IMR-90 (cell line): ENCODE results near the gene CEBPE. TPM values are rescaled to one million over a fixed set of nuclear protein-coding genes. Genes with fewer than 3 reads are reported as not detected.

Source experiments
- ATAC-seq: fragments of 200-7000 bp; cut with Tn5 transposase; 2 replicates; pipeline ENCODE4 v1.9.1; 2020; ENCODE audit warnings: low read depth, mild to moderate bottlenecking, moderate library complexity
- BruUV-seq: library from RNA; stranded (reverse); fragments of 400-500 nt; replicated peaks from 2 replicates; lab custom pipeline; 2021; lab: Mats Ljungman, UMichigan
- CTCF ChIA-PET: fragments of 300-600 bp; formaldehyde crosslinking; extraction: SDS; loops from one replicate; lab custom pipeline; 2021; ENCODE audit warnings: antibody characterized with exemption; lab: Yijun Ruan, JAX
- POLR2A ChIA-PET: fragments of 300-600 bp; sonication (Branson Sonifier 250); formaldehyde crosslinking; loops from one replicate; lab custom pipeline; 2022; ENCODE audit warnings: antibody characterized with exemption; ENCODE audit not compliant: unreplicated experiment; lab: Charles Lee
- DNase-seq: peaks from one replicate; pipeline ENCODE4 v3.0.0; 2013
- H2AFZ ChIP-seq: replicated peaks from 2 replicates; pipeline ENCODE3; 2013; ENCODE audit warnings: low read length, mild to moderate bottlenecking; ENCODE audit not compliant: poor library complexity
- H2AK5ac ChIP-seq: 2 replicates; pipeline ENCODE4 v1.6.1; 2013; ENCODE audit warnings: low read depth, low read length, inconsistent platforms
- H2AK9ac ChIP-seq: replicated peaks from 2 replicates; pipeline ENCODE3; 2013; ENCODE audit warnings: mild to moderate bottlenecking, low read depth, low read length, moderate library complexity; ENCODE audit not compliant: poor library complexity
- H2BK120ac ChIP-seq: 2 replicates; pipeline ENCODE4 v1.6.1; 2013; ENCODE audit warnings: low read depth, low read length, inconsistent platforms
- H2BK15ac ChIP-seq: 3 replicates; pipeline ENCODE4 v1.6.1; 2013; ENCODE audit warnings: low read depth, low read length, inconsistent platforms
- H2BK20ac ChIP-seq: 2 replicates; pipeline ENCODE4 v1.6.1; 2013; ENCODE audit warnings: low read depth, mild to moderate bottlenecking, inconsistent platforms, low read length, moderate library complexity
- H2BK5ac ChIP-seq: 2 replicates; pipeline ENCODE4 v1.6.1; 2013; ENCODE audit warnings: mild to moderate bottlenecking, low read depth, low read length, inconsistent platforms; ENCODE audit not compliant: poor library complexity, severe bottlenecking
- H3K14ac ChIP-seq: replicated peaks from 2 replicates; pipeline ENCODE4 v1.6.1; 2013; ENCODE audit warnings: low read depth, low read length, inconsistent platforms
- H3K18ac ChIP-seq: 2 replicates; pipeline ENCODE4 v1.6.1; 2013; ENCODE audit warnings: low read depth, low read length, control low read depth
- H3K23ac ChIP-seq: 2 replicates; pipeline ENCODE4 v1.6.1; 2013; ENCODE audit warnings: low read depth, low read length, inconsistent platforms
- H3K27ac ChIP-seq: 2 replicates; pipeline ENCODE4 v1.5.1; 2013; ENCODE audit warnings: mild to moderate bottlenecking, control low read depth, low read length; ENCODE audit not compliant: insufficient read depth
- H3K27me3 ChIP-seq: 2 replicates; pipeline ENCODE4 v1.6.1; 2013; ENCODE audit warnings: low read length; ENCODE audit not compliant: control insufficient read depth, insufficient read depth
- H3K36me3 ChIP-seq: 2 replicates; pipeline ENCODE4 v1.6.1; 2013; ENCODE audit warnings: low read length, mixed read lengths; ENCODE audit not compliant: control insufficient read depth, insufficient read depth
- H3K4ac ChIP-seq: 2 replicates; pipeline ENCODE4 v1.6.1; 2013; ENCODE audit warnings: low read depth, low read length, inconsistent platforms
- H3K4me1 ChIP-seq: 2 replicates; pipeline ENCODE4 v1.6.1; 2013; ENCODE audit warnings: low read length, mixed read lengths; ENCODE audit not compliant: control insufficient read depth, insufficient read depth
- H3K4me2 ChIP-seq: 2 replicates; pipeline ENCODE4 v1.6.1; 2013; ENCODE audit warnings: low read depth, mild to moderate bottlenecking, control low read depth, low read length, moderate library complexity
- H3K4me3 ChIP-seq: 2 replicates; pipeline ENCODE4 v1.5.1; 2013; ENCODE audit warnings: low read depth, mild to moderate bottlenecking, control low read depth, low read length, moderate library complexity; ENCODE audit not compliant: insufficient read depth
- H3K56ac ChIP-seq: 2 replicates; pipeline ENCODE4 v1.6.1; 2013; ENCODE audit warnings: low read length, inconsistent platforms; ENCODE audit not compliant: insufficient read depth; ENCODE audit errors: extremely low read depth
- H3K79me1 ChIP-seq, 2 experiments: 2 replicates each; pipeline ENCODE4 v1.6.1; 2013; ENCODE audit warnings: low read length in 2 of 2, inconsistent platforms in 1 of 2, low read depth in 1 of 2
- H3K9ac ChIP-seq: 2 replicates; pipeline ENCODE4 v1.6.1; 2013; ENCODE audit warnings: low read depth, low read length, control low read depth
- H3K9me1 ChIP-seq: 2 replicates; pipeline ENCODE4 v1.6.1; 2013; ENCODE audit warnings: low read length, inconsistent platforms; ENCODE audit not compliant: insufficient read depth
- H3K9me3 ChIP-seq: 2 replicates; pipeline ENCODE4 v1.6.1; 2013; ENCODE audit warnings: low read length; ENCODE audit not compliant: control insufficient read depth, insufficient read depth
- H4K20me1 ChIP-seq: 2 replicates; pipeline ENCODE4 v1.6.1; 2013; ENCODE audit warnings: low read length, inconsistent platforms; ENCODE audit not compliant: insufficient read depth
- H4K5ac ChIP-seq: 2 replicates; pipeline ENCODE4 v1.6.1; 2013; ENCODE audit warnings: mild to moderate bottlenecking, low read depth, low read length, control low read depth
- H4K8ac ChIP-seq, 2 experiments: 2 replicates each; pipeline ENCODE4 v1.6.1; 2013; ENCODE audit warnings: low read depth in 2 of 2, low read length in 2 of 2, control low read depth in 1 of 2, inconsistent platforms in 1 of 2
- H4K91ac ChIP-seq: 2 replicates; pipeline ENCODE4 v1.6.1; 2013; ENCODE audit warnings: low read depth, low read length, inconsistent platforms; ENCODE audit not compliant: insufficient read depth
- CEBPB ChIP-seq: IDR thresholded peaks from 2 replicates; pipeline ENCODE4 v1.6.1; 2012; ENCODE audit warnings: low read depth, low read length, improper control_type of control experiment
- FOS ChIP-seq: fragments of 150-350 bp; IDR thresholded peaks from 2 replicates; pipeline ENCODE4 v1.6.1; 2016; ENCODE audit warnings: low read depth, low read length
- MAFK ChIP-seq: IDR thresholded peaks from 2 replicates; pipeline ENCODE4 v1.6.1; 2012; ENCODE audit warnings: low read depth, low read length, improper control_type of control experiment
- MAZ ChIP-seq: IDR thresholded peaks from 2 replicates; pipeline ENCODE4 v1.6.1; 2012; ENCODE audit warnings: low read depth, mild to moderate bottlenecking, low read length, improper control_type of control experiment, moderate library complexity, borderline replicate concordance
- MXI1 ChIP-seq: IDR thresholded peaks from 2 replicates; pipeline ENCODE4 v1.6.1; 2012; ENCODE audit warnings: low read depth, mild to moderate bottlenecking, low read length, moderate library complexity, borderline replicate concordance
- POLR2A ChIP-seq: IDR thresholded peaks from 2 replicates; pipeline ENCODE4 v1.6.1; 2012; ENCODE audit warnings: mild to moderate bottlenecking, low read depth, low read length
- RAD21 ChIP-seq: IDR thresholded peaks from 2 replicates; pipeline ENCODE4 v1.6.1; 2012; ENCODE audit warnings: low read length, improper control_type of control experiment
- RCOR1 ChIP-seq: IDR thresholded peaks from 2 replicates; pipeline ENCODE4 v1.6.1; 2012; ENCODE audit warnings: mild to moderate bottlenecking, low read length, improper control_type of control experiment; ENCODE audit not compliant: insufficient replicate concordance
- RFX5 ChIP-seq: IDR thresholded peaks from 2 replicates; pipeline ENCODE4 v1.8.0; 2012; ENCODE audit warnings: low read depth, mild to moderate bottlenecking, low read length, moderate library complexity
- SMC3 ChIP-seq: fragments of 150-350 bp; IDR thresholded peaks from 2 replicates; pipeline ENCODE4 v1.6.1; 2016; ENCODE audit warnings: low read depth, mild to moderate bottlenecking, antibody characterized with exemption, low read length, moderate library complexity
- WGBS, 2 experiments: methylation state at CpG; one replicate each; pipeline versions ENCODE4 v1.1.5 to v1.1.7; 2013; ENCODE audit warnings: missing lambda C conversion rate in 2 of 2; ENCODE audit not compliant: insufficient read length in 1 of 2; ENCODE audit errors: extremely low coverage in 2 of 2; 5-methylcytosine and 5-hydroxymethylcytosine counted together
- dilution Hi-C: fragments of 300-500 bp; cut with HindIII; formaldehyde crosslinking; loops from one replicate; pipeline ENCODE4 v1.14.3; 2018; ENCODE audit warnings: low sequenced_read_pairs; ENCODE audit not compliant: unreplicated experiment
- in situ Hi-C: fragments of 300-500 bp; cut with MboI; formaldehyde crosslinking; loops from 3 replicates; pipeline ENCODE4 v1.14.3; 2019; ENCODE audit warnings: low sequenced_read_pairs, inconsistent platforms, mixed read lengths
- intact Hi-C: fragments of 100-400 bp; cut with micrococcal nuclease; formaldehyde crosslinking; loops from 2 replicates; pipeline ENCODE4 v1.10.0; 2022
- polyA plus RNA-seq, 3 experiments: library from polyadenylated mRNA; depleted of rRNA; stranded (reverse); fragments of >200 nt; gene quantifications; 2 replicates each; pipeline ENCODE4 v1.2.3, GENCODE V29; 2012; ENCODE audit warnings: low replicate concordance in 1 of 3
- total RNA-seq: library from RNA; depleted of rRNA; stranded (reverse); fragments of >200 nt; gene quantifications from 2 replicates; pipeline ENCODE4 v1.2.3, GENCODE V29; 2012
- TF ChIP-seq, protein P1 (sequence below): conservative IDR thresholded peaks from 2 replicates; pipeline ENCODE4 v1.5.1; 2012; ENCODE audit warnings: mild to moderate bottlenecking, low read depth, low read length, improper control_type of control experiment

Gene CEBPE
- total and polyA plus RNA-seq, 2 of the 4 experiments (the other 2 are of a cell fraction), result 0.05 TPM; not detected in 1

DNA sequence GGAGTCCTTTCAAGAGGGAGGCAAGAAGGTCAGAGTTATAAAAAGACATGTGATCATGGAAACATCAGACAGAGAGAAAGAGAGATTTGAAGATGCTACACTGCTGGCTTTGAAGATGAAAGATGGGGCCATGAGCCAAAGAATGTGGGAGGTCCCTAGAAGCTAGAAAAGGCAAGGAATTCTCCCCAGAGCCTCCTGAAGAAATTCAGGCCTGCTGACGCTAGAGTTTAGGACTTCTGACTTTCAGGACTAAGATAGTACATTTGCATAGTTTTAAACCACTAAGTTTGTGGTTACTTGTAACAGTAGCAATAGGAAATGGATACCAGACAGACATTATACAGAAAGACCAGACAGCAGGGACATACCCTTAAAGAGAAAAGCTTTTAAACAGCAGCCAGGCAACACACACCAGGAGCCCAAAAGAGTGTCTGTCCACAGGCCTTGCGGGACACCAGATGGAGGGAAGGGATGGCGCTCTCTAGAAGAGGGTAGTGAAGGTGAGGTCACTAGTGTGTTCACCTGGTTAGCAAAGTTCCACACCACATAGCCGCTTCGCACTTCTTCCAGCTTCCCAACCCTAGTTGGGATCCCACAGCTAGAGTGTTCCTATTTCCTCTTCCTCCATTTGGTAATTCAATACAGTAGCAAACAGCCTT is 29.7 kb upstream of the CEBPE start:
- no peak; the same call in 1 of the 2 replicates for ATAC-seq
- Histone ChIP-seq H2AK5ac (no peak overlapping the region), H3K9ac (no peak overlapping the region), H2BK5ac (no peak overlapping the region), H4K8ac (no peak overlapping the region), H3K4me3 (no peak overlapping the region), H3K56ac (no peak overlapping the region), H3K79me1 (no peaks in the 10 kb centered on the region), H3K4me1 (no peaks in the 10 kb centered on the region), H2AFZ (no peak overlapping the region), H3K9me3 (0 out of 2 replicates have a peak, but pooled peaks cover 2% of the 10 kb centered on the region), H3K9me1 (no peaks in the 10 kb centered on the region), H3K23ac (no peak overlapping the region), H3K4me2 (no peak overlapping the region), H3K18ac (no peak overlapping the region), H2BK120ac (no peak overlapping the region), H3K27me3 (peaks cover 13% of the 10 kb centered on the region), H4K91ac (no peak overlapping the region), H2AK9ac (no peak overlapping the region), H3K4ac (no peak overlapping the region), H4K20me1 (no peaks in the 10 kb centered on the region), H2BK15ac (no peak overlapping the region), H3K36me3 (no peaks in the 10 kb centered on the region), H4K5ac (no peak overlapping the region), H3K27ac (no peak overlapping the region), H2BK20ac (no peak overlapping the region), H3K14ac (no peak overlapping the region)
- ChIA-PET CTCF (no interaction called here), POLR2A (no interaction called here)
- dilution Hi-C loops, result no loop called here
- TF ChIP-seq MXI1 (no peak), POLR2A (no peak), FOS (no peak), RFX5 (no peak), CEBPB (no peak), SMC3 (no peak), MAFK (no peak), RAD21 (no peak), MAZ (no peak), RCOR1 (no peak)
- TF ChIP-seq, protein P1, sequence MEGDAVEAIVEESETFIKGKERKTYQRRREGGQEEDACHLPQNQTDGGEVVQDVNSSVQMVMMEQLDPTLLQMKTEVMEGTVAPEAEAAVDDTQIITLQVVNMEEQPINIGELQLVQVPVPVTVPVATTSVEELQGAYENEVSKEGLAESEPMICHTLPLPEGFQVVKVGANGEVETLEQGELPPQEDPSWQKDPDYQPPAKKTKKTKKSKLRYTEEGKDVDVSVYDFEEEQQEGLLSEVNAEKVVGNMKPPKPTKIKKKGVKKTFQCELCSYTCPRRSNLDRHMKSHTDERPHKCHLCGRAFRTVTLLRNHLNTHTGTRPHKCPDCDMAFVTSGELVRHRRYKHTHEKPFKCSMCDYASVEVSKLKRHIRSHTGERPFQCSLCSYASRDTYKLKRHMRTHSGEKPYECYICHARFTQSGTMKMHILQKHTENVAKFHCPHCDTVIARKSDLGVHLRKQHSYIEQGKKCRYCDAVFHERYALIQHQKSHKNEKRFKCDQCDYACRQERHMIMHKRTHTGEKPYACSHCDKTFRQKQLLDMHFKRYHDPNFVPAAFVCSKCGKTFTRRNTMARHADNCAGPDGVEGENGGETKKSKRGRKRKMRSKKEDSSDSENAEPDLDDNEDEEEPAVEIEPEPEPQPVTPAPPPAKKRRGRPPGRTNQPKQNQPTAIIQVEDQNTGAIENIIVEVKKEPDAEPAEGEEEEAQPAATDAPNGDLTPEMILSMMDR, result no peak
- no peak for DNase-seq
- no TSS peak for BruUV-seq
- intact Hi-C loops, result no loop called here
- WGBS, 2 experiments, result 93% methylated on average over 2 of the region's 5 CpGs; no CpG with 5 or more reads in 1 of the 2 experiments
- in situ Hi-C loops, result no loop called here
